ENCODE measurements around the gene C11orf68.
"Not testable (repeated sequence)": the region's sequence is repeated elsewhere in the genome, so short reads cannot be mapped to it uniquely, and the experiment has no call there.

Gene C11orf68

GRCh38 chr11:65894034-65894591 is 24.7 kb downstream of the C11orf68 start:
- Histone ChIP-seq H4K5ac (ENCODE audit: low read length) (no peak overlapping the region), H3K27ac (ENCODE audit: low read depth, low read length) (no peak overlapping the region), H2AK5ac (ENCODE audit: low read length) (no peak overlapping the region), H3K4me1 (ENCODE audit: control insufficient read depth, low read depth, low read length) (peaks cover under 1% of the 10 kb centered on the region), H3K27me3 (ENCODE audit: insufficient read depth, low read length, poor library complexity) (no peaks in the 10 kb centered on the region), H3K56ac (ENCODE audit: low read length) (peak overlapping the region; percentile 18), H2BK5ac (ENCODE audit: low read length) (no peak overlapping the region), H3K23ac (ENCODE audit: low read length) (no peak overlapping the region), H3K4me2 (ENCODE audit: low read length) (no peak overlapping the region), H3K18ac (ENCODE audit: low read length) (no peak overlapping the region), H3K79me2 (ENCODE audit: control insufficient read depth, insufficient read depth, low read length) (no peaks in the 10 kb centered on the region), H3K79me1 (ENCODE audit: low read length) (no peaks in the 10 kb centered on the region), H4K8ac (ENCODE audit: low read depth, low read length) (no peak overlapping the region), H3K36me3 (ENCODE audit: control insufficient read depth, insufficient read depth, low read length) (no peaks in the 10 kb centered on the region), H3K9ac (ENCODE audit: low read length) (no peak overlapping the region), H3K4me3 (ENCODE audit: low read length) (no peak overlapping the region), H3K4ac (ENCODE audit: low read depth, low read length) (no peak overlapping the region), H2BK120ac (ENCODE audit: low read depth, low read length) (no peak overlapping the region), H2BK15ac (replicated peaks; ENCODE audit: low read depth) (no peak overlapping the region)
- DNase-seq, result no peak
- WGBS (ENCODE audit: extremely low coverage, insufficient coverage, low lambda C conversion rate), result no CpG with 5 or more reads among the region's 16 CpGs

- no peak for DNase-seq
- no peaks in the 10 kb centered on the region for H3K36me3 ChIP-seq (ENCODE audit: control insufficient read depth, insufficient read depth, low read length)
- no CpG with 5 or more reads among the region's 10 CpGs for WGBS (ENCODE audit: extremely low coverage, insufficient coverage, low lambda C conversion rate)
- no peak overlapping the region for H2BK15ac ChIP-seq (replicated peaks; ENCODE audit: low read depth)
- no peak overlapping the region for H4K5ac ChIP-seq (ENCODE audit: low read length)
- no peaks in the 10 kb centered on the region for H3K27me3 ChIP-seq (ENCODE audit: insufficient read depth, low read length, poor library complexity)
- no peak overlapping the region for H3K4me3 ChIP-seq (ENCODE audit: low read length)
- H4K8ac ChIP-seq (ENCODE audit: low read depth, low read length), result no peak overlapping the region
- no peak overlapping the region for H3K18ac ChIP-seq (ENCODE audit: low read length)
- no peak overlapping the region for H3K4ac ChIP-seq (ENCODE audit: low read depth, low read length)
- no peak overlapping the region for H3K27ac ChIP-seq (ENCODE audit: low read depth, low read length)
- H3K79me1 ChIP-seq (ENCODE audit: low read length), result peaks cover under 1% of the 10 kb centered on the region
- H2BK120ac ChIP-seq (ENCODE audit: low read depth, low read length), result no peak overlapping the region
- no peak overlapping the region for H3K9ac ChIP-seq (ENCODE audit: low read length)
- peak overlapping the region; percentile 31 for H3K56ac ChIP-seq (ENCODE audit: low read length)
- H2AK5ac ChIP-seq (ENCODE audit: low read length), result no peak overlapping the region
- H2BK5ac ChIP-seq (ENCODE audit: low read length), result no peak overlapping the region
- H3K79me2 ChIP-seq (ENCODE audit: control insufficient read depth, insufficient read depth, low read length), result no peaks in the 10 kb centered on the region
- H3K4me2 ChIP-seq (ENCODE audit: low read length), result no peak overlapping the region
- H3K4me1 ChIP-seq (ENCODE audit: control insufficient read depth, low read depth, low read length), result peaks cover 2% of the 10 kb centered on the region
- no peak overlapping the region for H3K23ac ChIP-seq (ENCODE audit: low read length)
Observed at GRCh38 chr11:65892661-65893317, 26.1 kb downstream of the C11orf68 start.

- not testable (repeated sequence) for H4K5ac ChIP-seq (ENCODE audit: low read length); H2BK120ac ChIP-seq (ENCODE audit: low read depth, low read length); H3K4ac ChIP-seq (ENCODE audit: low read depth, low read length); H4K8ac ChIP-seq (ENCODE audit: low read depth, low read length); H2BK5ac ChIP-seq (ENCODE audit: low read length); H3K79me2 ChIP-seq (ENCODE audit: control insufficient read depth, insufficient read depth, low read length); H3K4me3 ChIP-seq (ENCODE audit: low read length); H2AK5ac ChIP-seq (ENCODE audit: low read length); DNase-seq; H2BK15ac ChIP-seq (replicated peaks; ENCODE audit: low read depth); H3K4me1 ChIP-seq (ENCODE audit: control insufficient read depth, low read depth, low read length); H3K79me1 ChIP-seq (ENCODE audit: low read length); H3K36me3 ChIP-seq (ENCODE audit: control insufficient read depth, insufficient read depth, low read length); H3K18ac ChIP-seq (ENCODE audit: low read length); H3K27me3 ChIP-seq (ENCODE audit: insufficient read depth, low read length, poor library complexity); H3K23ac ChIP-seq (ENCODE audit: low read length); H3K27ac ChIP-seq (ENCODE audit: low read depth, low read length)
- Histone ChIP-seq H3K56ac (ENCODE audit: low read length) (peak overlapping the region; percentile 98), H3K4me2 (ENCODE audit: low read length) (peak overlapping the region; percentile 54), H3K9ac (ENCODE audit: low read length) (peak overlapping the region; percentile 75)
- no CpG with 5 or more reads among the region's 5 CpGs for WGBS (ENCODE audit: extremely low coverage, insufficient coverage, low lambda C conversion rate)
Observed at GRCh38 chr11:65892137-65892540, 26.7 kb downstream of the C11orf68 start.

- Histone ChIP-seq H4K8ac (ENCODE audit: low read depth, low read length) (no peak overlapping the region), H3K79me2 (ENCODE audit: control insufficient read depth, insufficient read depth, low read length) (peaks cover 3% of the 10 kb centered on the region), H3K4ac (ENCODE audit: low read depth, low read length) (peak overlapping the region; percentile 38), H3K4me3 (ENCODE audit: low read length) (peak overlapping the region; percentile 44), H3K23ac (ENCODE audit: low read length) (peak overlapping the region; percentile 45), H2BK120ac (ENCODE audit: low read depth, low read length) (no peak overlapping the region), H2BK15ac (replicated peaks; ENCODE audit: low read depth) (no peak overlapping the region), H3K4me1 (ENCODE audit: control insufficient read depth, low read depth, low read length) (peaks cover 6% of the 10 kb centered on the region), H3K36me3 (ENCODE audit: control insufficient read depth, insufficient read depth, low read length) (no peaks in the 10 kb centered on the region), H2AK5ac (ENCODE audit: low read length) (no peak overlapping the region), H3K79me1 (ENCODE audit: low read length) (peaks cover 8% of the 10 kb centered on the region), H2BK5ac (ENCODE audit: low read length) (no peak overlapping the region), H3K56ac (ENCODE audit: low read length) (peak overlapping the region; percentile 98), H3K18ac (ENCODE audit: low read length) (peak overlapping the region; percentile 82), H3K9ac (ENCODE audit: low read length) (peak overlapping the region; percentile 75), H3K27ac (ENCODE audit: low read depth, low read length) (no peak overlapping the region), H3K4me2 (ENCODE audit: low read length) (peak overlapping the region; percentile 54), H3K27me3 (ENCODE audit: insufficient read depth, low read length, poor library complexity) (no peaks in the 10 kb centered on the region), H4K5ac (ENCODE audit: low read length) (no peak overlapping the region)
- WGBS (ENCODE audit: extremely low coverage, insufficient coverage, low lambda C conversion rate), result no CpG with 5 or more reads among the region's 57 CpGs
- peak; percentile 73 for DNase-seq
Observed at GRCh38 chr11:65891219-65892136, 27.4 kb downstream of the C11orf68 start.

- Histone ChIP-seq H2BK15ac (replicated peaks; ENCODE audit: low read depth) (no peak within 1 kb of the TSS), H3K27ac (ENCODE audit: low read depth, low read length) (peak within 1 kb of the TSS; percentile 60), H3K18ac (ENCODE audit: low read length) (peak within 1 kb of the TSS; percentile 82), H3K79me2 (ENCODE audit: control insufficient read depth, insufficient read depth, low read length) (peaks cover 3% of the 10 kb centered on the region), H3K4ac (ENCODE audit: low read depth, low read length) (peak within 1 kb of the TSS; percentile 38), H3K56ac (ENCODE audit: low read length) (peak within 1 kb of the TSS; percentile 98), H3K23ac (ENCODE audit: low read length) (peak within 1 kb of the TSS; percentile 80), H3K4me2 (ENCODE audit: low read length) (peak within 1 kb of the TSS; percentile 58), H3K36me3 (ENCODE audit: control insufficient read depth, insufficient read depth, low read length) (peaks cover 2% of the 10 kb centered on the region), H2AK5ac (ENCODE audit: low read length) (no peak within 1 kb of the TSS), H4K8ac (ENCODE audit: low read depth, low read length) (no peak within 1 kb of the TSS), H3K79me1 (ENCODE audit: low read length) (peaks cover 8% of the 10 kb centered on the region), H4K5ac (ENCODE audit: low read length) (no peak within 1 kb of the TSS), H2BK120ac (ENCODE audit: low read depth, low read length) (no peak within 1 kb of the TSS), H3K4me3 (ENCODE audit: low read length) (peak within 1 kb of the TSS; percentile 44), H2BK5ac (ENCODE audit: low read length) (no peak within 1 kb of the TSS), H3K27me3 (ENCODE audit: insufficient read depth, low read length, poor library complexity) (no peaks in the 10 kb centered on the region), H3K4me1 (ENCODE audit: control insufficient read depth, low read depth, low read length) (peaks cover 6% of the 10 kb centered on the region), H3K9ac (ENCODE audit: low read length) (peak within 1 kb of the TSS; percentile 75)
- peak; percentile 96 for DNase-seq
- WGBS (ENCODE audit: extremely low coverage, insufficient coverage, low lambda C conversion rate), result no CpG with 5 or more reads among the region's 94 CpGs
Observed at GRCh38 chr11:65890324-65891218, 28.3 kb downstream of the C11orf68 start, which contains the start of gene CCDC85B. Gene CCDC85B, plus strand, starts transcription at chr11:65890673. Its CDS starts 111 bp downstream, at chr11:65890784.

Data from mesendoderm (in vitro differentiated cells).